GM12872 (cell line): Measurements from ENCODE around the gene KLHL22.

Experiments
- CTCF ChIP-seq: IDR thresholded peaks from 3 replicates; pipeline ENCODE4 v1.5.1; 2011; ENCODE audit warnings: low read depth, mild to moderate bottlenecking, low read length, moderate library complexity; ENCODE audit not compliant: insufficient read depth

KLHL22 gene

DNA sequence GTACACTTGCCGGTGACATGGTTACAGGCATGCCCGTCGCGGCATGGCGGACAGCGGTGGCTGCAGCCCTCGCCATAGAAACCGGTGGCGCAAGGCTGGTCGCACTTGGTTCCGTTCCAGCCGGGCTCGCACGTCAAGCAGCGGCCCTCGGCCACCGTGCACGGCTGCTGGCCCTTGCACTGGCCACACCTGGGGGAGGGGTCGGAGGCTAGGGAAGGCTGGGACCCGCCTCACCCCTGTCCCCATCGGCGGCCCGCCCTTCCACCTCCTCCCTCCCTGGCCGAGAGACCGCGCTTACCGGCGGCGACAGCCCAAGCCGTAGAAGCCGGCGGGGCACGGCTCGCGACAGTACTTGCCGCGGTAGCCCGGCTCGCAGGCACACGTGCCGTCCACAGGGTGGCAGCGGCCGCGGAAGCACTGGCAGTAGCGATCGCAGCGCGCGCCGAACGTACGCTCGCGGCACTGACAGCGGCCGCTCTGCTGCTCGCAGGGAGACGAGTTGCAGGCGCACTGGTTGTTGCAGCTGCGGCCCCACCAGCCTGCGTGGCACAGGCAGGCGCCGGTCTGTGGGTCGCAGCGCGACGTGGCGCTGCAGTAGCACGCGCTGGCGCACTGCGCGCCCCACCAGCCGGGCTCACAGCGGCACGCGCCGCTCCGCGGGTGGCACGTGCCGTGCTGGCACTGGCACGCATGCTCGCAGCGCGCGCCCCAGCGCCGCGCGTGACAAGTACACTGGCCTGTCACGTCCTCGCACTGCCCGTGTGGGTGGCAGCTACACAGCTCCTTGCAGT lies 64.7 kb downstream of the KLHL22 start:
- TF ChIP-seq CTCF = no peak

GRCh38 chr22:20430101-20430719 lies 65.4 kb downstream of the KLHL22 start:
- no peak for TF ChIP-seq CTCF

DNA sequence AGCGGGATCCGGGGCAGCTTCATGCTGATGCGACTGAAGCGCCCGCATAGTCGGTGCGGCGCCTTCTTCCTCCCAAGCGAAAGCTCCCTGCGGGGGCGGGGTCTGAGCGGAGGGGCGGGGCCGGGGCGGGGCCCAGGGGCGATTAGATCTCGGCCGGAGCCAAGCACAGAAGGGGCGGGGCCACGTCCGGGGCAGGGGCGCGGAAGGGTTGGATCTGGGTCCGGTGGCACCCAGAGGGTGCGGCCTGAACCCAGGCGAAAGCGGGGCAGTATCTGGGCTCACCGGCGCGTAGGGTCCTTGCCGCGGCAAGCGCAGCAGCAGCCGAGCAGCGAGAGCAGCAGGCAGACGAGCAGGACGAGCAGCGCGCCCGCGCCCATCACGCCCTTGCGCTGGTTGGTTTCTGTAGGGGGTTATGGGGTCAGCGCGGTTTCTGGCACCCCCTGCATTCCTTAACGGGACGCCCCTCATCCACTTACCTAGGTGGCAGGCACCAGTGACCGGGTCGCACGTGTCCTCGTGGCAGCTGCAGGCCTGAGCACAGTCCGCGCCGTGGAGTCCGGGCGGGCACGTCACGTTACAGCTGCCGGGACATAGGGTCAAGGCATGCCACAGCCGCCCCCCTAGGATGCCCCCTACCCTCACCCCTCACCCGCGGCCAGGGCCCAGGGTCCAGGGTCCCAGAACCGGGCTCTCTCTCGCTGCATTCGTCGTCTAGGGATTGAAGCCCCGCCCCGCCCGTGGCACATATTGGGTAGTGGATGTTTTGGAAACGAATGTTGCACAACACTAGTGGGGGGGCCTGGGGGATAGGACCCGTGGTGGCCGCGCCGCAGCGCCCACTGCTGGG lies 66.1 kb downstream of the KLHL22 start:
- TF ChIP-seq CTCF = no peak

- TF ChIP-seq CTCF = no peak
Measured at GRCh38 chr22:20428496-20429253, 66.9 kb downstream of the KLHL22 start.

DNA sequence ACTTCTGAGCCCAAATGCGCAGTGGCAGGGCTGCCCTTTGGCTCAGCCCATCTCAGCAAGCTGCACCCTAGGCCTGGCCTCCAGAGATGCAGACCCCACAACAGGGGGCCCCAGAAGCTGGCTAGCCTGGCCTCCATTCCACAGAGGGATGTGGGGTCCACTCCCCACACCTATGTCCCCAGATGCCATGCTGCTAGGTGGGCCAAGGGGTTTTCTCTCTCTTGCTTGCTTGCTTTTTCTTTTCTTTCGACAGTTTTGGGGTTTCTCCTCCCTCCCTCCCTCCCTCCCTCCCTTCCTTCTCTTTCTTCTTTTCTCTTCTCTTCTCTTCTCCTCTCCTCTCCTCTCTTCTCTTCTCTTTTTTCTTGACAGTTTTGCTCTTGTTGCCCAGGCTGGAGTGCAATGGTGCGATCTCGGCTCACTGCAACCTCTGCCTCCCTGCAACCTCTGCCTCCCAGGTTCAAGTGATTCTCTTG lies 67.6 kb downstream of the KLHL22 start:
- TF ChIP-seq CTCF = no peak

DNA sequence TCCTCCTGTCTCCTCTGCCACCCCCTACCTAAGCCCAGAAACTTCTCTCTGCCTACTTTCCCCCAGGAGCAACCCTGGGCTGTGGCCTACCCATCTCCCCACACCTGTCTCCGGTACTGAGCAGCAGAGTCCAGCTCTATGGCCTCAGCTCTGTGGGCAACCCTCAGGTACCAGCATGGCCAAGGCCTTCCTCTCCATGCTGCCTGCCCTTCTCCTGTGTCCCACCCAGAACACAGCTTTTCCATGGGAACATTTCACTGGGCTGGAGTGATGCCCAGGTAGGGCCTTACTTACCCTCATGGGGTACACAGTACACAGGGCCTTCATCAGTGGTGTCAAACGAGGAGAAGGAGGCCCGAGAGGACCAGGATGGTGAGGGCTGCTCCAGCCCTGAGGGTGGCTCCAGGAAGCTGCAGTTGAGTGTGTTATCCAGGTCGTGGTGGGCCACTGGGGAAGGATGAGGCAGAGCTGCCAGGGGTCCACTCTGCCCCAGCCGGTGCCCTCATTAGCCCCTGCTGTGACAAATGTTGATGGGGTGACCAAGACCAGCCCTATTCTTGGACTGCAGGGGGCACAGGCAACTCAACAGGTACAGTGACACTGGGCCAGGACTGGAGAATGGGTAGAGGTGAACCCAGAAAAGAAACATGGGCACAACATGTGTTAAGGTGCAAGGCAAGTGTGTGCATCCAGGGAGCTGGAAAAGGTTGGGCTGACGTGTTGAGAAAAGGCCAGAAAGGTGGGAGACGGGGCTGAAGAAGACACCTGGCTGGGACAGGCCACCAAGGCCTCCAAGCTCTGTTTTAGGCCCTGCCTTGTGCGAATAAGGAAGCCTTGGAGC lies 68.3 kb downstream of the KLHL22 start:
- TF ChIP-seq CTCF = no peak
